Stimulated activated effector memory CD8-positive, alpha-beta T cell treated with anti-CD3 and anti-CD28 coated beads, Interleukin-12 subunit alpha, Interleukin-12 subunit beta, amount 100 ng/mL, for 72 hours (primary cell): ENCODE data around the gene RNF220.

Experiments
- ATAC-seq: fragments of 150-1000 bp; cut with Tn5 transposase; 2 replicates; pipeline ENCODE4 v1.10.0; 2021
- DNase-seq, 2 donors: peaks; one replicate each; pipeline ENCODE4 v3.0.0; 2021 to 2022; ENCODE audit warnings: low spot score in 2 of 2
- H3K27ac Mint-ChIP-seq: one replicate; pipeline ENCODE4 v1.8.0; 2022; ENCODE audit warnings: mild to moderate bottlenecking, mixed read lengths
- H3K36me3 Mint-ChIP-seq: one replicate; pipeline ENCODE4 v1.8.0; 2022; ENCODE audit warnings: mild to moderate bottlenecking, mixed read lengths
- H3K4me1 Mint-ChIP-seq: one replicate; pipeline ENCODE4 v1.8.0; 2022; ENCODE audit warnings: mixed read lengths
- H3K4me3 Mint-ChIP-seq: one replicate; pipeline ENCODE4 v1.8.0; 2022; ENCODE audit warnings: mild to moderate bottlenecking, mixed read lengths
- H3K9me3 Mint-ChIP-seq: one replicate; pipeline ENCODE4 v1.8.0; 2022; ENCODE audit warnings: mixed read lengths

The RNF220 gene

GRCh38 chr1:44648529-44649250 lies 243.6 kb downstream of the RNF220 start:
- no peak for ATAC-seq
- H3K36me3 Mint-ChIP-seq, result peaks cover 59% of the 10 kb centered on the region
- peak overlapping the region; percentile 84 for H3K27ac Mint-ChIP-seq
- peaks cover 6% of the 10 kb centered on the region for H3K4me1 Mint-ChIP-seq
- H3K9me3 Mint-ChIP-seq, result no peaks in the 10 kb centered on the region
- no peak for DNase-seq
- no peak overlapping the region for H3K4me3 Mint-ChIP-seq

DNA sequence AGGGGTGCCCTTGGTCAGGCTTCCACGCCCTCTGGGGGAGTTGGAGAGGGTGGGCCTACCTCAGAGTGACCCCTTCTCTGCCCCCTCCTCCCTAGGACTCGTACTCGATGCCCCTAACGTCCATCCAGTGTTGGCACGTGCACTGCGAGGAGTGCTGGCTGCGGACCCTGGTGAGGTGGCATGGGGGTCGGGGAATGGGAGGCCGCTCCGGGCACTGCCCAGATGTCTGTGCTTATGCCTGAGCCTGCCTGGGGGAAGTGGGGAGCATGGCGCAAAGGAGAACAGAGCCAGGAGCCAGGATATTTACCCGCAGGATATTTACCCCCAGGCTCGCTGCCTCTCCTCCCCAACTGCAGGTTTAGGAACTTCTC lies 244.7 kb downstream of the RNF220 start:
- no peak for ATAC-seq
- DNase-seq, result no peak
- no peaks in the 10 kb centered on the region for H3K9me3 Mint-ChIP-seq
- no peak overlapping the region for H3K27ac Mint-ChIP-seq
- peaks cover 6% of the 10 kb centered on the region for H3K4me1 Mint-ChIP-seq
- H3K4me3 Mint-ChIP-seq, result no peak overlapping the region
- H3K36me3 Mint-ChIP-seq, result peaks cover 49% of the 10 kb centered on the region

- no peak for ATAC-seq
- H3K36me3 Mint-ChIP-seq, result peaks cover 44% of the 10 kb centered on the region
Observed at GRCh38 chr1:44650159-44650831, 245.2 kb downstream of the RNF220 start.

GRCh38 chr1:44651069-44651468 lies 246.0 kb downstream of the RNF220 start:
- Mint-ChIP-seq H3K4me3 (no peak overlapping the region), H3K4me1 (peaks cover 6% of the 10 kb centered on the region), H3K27ac (peak overlapping the region; percentile 19), H3K9me3 (no peaks in the 10 kb centered on the region), H3K36me3 (peaks cover 37% of the 10 kb centered on the region)
- DNase-seq, result no peak
- no peak for ATAC-seq

More at GRCh38 chr1:44650159-44650831, 245.2 kb downstream of the RNF220 start:
- DNase-seq, result no peak
- no peak overlapping the region for H3K27ac Mint-ChIP-seq
- H3K4me1 Mint-ChIP-seq, result peaks cover 6% of the 10 kb centered on the region
- H3K4me3 Mint-ChIP-seq, result no peak overlapping the region
- no peaks in the 10 kb centered on the region for H3K9me3 Mint-ChIP-seq

DNA sequence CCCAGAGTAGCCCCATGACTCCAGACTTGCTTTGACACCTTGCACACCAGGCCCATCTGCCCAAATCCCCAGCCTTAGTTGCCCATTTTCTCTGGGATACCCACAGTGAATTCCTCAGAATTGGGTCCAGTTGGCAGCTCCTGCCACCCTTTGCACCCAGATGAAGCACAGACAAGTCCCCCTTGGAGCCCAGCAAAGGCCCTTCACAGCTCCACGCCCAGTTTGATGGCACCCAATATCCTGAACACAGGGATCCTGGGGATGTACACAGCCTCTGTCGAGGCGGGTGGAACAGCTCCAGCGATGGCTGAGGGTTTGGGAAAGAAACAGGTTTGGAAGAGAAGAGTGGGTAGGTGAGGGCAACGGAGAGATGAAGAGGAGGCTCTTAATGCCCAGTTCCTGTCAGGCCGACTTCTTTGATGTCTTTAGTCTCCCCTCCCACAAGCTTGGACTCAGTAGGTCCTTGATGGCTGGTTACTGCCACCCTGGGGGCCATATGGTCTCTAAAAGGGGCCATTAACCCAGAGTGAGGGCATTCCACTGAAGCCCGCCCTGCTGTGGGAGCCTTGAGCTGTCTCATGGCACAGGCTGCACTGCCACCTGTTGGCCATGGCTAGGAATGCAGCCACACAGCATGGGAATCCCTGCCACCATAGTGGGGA lies 247.5 kb downstream of the RNF220 start:
- Mint-ChIP-seq H3K27ac (peak overlapping the region; percentile 19), H3K4me1 (peaks cover 6% of the 10 kb centered on the region), H3K36me3 (peaks cover 25% of the 10 kb centered on the region), H3K9me3 (no peaks in the 10 kb centered on the region), H3K4me3 (no peak overlapping the region)
- peak; percentile 74 to 90 for DNase-seq
- ATAC-seq, result peak; percentile 89

DNA sequence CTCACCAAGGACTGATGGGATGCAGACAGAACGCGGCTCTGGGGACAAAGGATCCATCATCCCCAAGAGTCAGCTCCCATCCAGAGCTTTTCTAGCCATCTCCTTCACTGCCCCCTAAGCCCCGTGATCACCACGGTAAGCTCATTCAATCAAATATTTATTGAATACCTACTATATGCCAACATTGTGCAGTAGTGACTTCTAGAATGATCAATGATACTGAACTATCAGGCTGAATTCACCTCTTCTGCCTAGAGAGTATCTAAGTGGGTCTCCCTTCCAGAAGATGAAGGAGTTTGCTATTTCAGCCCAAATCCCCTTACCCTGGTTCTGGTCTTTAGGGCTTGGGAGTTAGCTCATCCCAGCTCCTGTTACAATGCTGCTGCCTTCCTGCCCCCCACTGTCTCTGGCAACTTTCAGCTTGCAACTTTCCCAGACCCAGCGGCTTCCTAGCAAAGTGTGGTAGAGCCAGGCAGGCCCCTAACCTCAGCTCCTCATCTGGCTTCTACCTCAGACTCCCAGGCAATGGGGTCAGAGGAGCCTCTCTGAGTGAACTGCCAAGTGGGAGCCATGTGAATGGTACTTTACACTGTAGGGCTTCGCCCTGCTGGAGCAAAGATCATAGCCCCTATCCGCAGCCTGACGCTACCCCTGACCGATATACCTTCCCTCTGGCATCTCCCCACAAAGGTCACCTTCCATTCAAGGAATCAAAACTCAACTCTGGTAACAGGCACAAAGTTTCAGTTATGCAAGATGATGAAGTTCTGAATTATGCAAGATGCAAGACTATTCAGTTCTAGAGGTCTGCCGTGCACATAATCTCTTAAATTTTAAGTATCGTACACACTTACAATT lies 248.3 kb downstream of the RNF220 start:
- no peak for DNase-seq
- H3K27ac Mint-ChIP-seq, result no peak overlapping the region
- no peak overlapping the region for H3K4me3 Mint-ChIP-seq
- peaks cover 18% of the 10 kb centered on the region for H3K36me3 Mint-ChIP-seq
- no peaks in the 10 kb centered on the region for H3K9me3 Mint-ChIP-seq
- ATAC-seq, result no peak
- peaks cover 6% of the 10 kb centered on the region for H3K4me1 Mint-ChIP-seq

DNA sequence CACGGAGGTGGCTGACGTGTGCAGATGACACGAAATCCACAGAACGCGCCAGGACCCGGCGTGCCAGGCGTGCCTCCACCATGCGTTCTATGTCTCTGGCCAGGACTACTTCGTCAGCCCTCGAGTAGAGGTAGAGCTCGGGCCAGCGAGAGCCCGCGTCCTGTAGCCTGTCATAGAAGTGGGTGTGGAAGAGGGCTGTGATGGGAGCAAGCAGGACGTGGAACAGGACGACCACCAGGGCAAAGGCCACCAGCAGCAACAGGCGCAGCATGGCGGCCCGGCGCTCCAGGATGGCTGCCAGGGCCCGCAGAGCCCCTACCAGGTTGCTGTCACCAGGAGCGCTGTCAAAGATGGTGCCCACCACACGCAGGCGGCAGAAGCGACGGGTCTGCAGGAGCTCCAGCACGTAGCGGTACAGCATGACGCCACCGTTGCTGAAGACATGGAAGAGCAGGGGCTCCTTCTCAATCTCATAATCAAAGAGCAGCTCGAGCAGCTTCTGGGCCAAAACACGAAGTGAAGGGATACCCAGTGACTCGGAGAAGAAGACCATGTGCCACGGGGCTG lies 249.6 kb downstream of the RNF220 start:
- DNase-seq, result no peak
- Mint-ChIP-seq H3K27ac (no peak overlapping the region), H3K4me1 (peaks cover 6% of the 10 kb centered on the region), H3K4me3 (no peak overlapping the region), H3K36me3 (peaks cover 6% of the 10 kb centered on the region), H3K9me3 (no peaks in the 10 kb centered on the region)
- no peak for ATAC-seq

- no peak overlapping the region for H3K4me3 Mint-ChIP-seq
- no peak for DNase-seq
- ATAC-seq, result no peak
- no peaks in the 10 kb centered on the region for H3K9me3 Mint-ChIP-seq
- peaks cover 6% of the 10 kb centered on the region for H3K36me3 Mint-ChIP-seq
- peak overlapping the region; percentile 49 for H3K27ac Mint-ChIP-seq
- peaks cover 6% of the 10 kb centered on the region for H3K4me1 Mint-ChIP-seq
Observed at GRCh38 chr1:44655609-44656008, 250.6 kb downstream of the RNF220 start.

DNA sequence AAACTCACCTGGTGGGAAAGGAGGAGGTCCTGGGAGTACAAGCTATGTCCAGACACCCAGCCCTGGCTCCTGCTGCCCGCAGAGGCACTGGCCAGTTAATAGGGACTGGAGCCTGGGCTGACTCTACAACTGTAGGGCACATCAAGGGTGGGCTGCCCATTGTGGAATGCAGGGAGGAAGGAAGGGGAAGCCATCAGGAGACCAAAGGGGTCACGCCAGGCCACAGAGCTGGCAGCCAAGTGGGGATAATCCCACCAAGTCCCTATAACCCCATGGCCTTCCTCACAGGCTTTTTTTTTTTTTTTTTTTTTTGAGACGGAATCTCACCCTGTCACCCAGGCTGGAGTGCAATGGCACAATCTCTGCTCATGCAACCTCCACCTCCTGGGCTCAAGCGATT lies 254.5 kb downstream of the RNF220 start:
- Mint-ChIP-seq H3K4me3 (no peak overlapping the region), H3K4me1 (peaks cover 8% of the 10 kb centered on the region), H3K27ac (no peak overlapping the region), H3K9me3 (no peaks in the 10 kb centered on the region), H3K36me3 (no peaks in the 10 kb centered on the region)
- DNase-seq (no peak), ATAC-seq (no peak)

- Mint-ChIP-seq H3K27ac (no peak overlapping the region), H3K9me3 (no peaks in the 10 kb centered on the region), H3K36me3 (no peaks in the 10 kb centered on the region), H3K4me1 (peaks cover 14% of the 10 kb centered on the region), H3K4me3 (no peak overlapping the region)
- no peak for DNase-seq
- no peak for ATAC-seq
Observed at GRCh38 chr1:44660176-44660575, 255.1 kb downstream of the RNF220 start.

- Mint-ChIP-seq H3K4me1 (peaks cover 16% of the 10 kb centered on the region), H3K4me3 (no peak overlapping the region), H3K9me3 (no peaks in the 10 kb centered on the region), H3K36me3 (no peaks in the 10 kb centered on the region), H3K27ac (no peak overlapping the region)
- ATAC-seq, result no peak
- DNase-seq, result no peak
Observed at GRCh38 chr1:44661781-44662682, 257.0 kb downstream of the RNF220 start.

- Mint-ChIP-seq H3K4me1 (peaks cover 16% of the 10 kb centered on the region), H3K9me3 (no peaks in the 10 kb centered on the region)
- ATAC-seq, result no peak
Observed at GRCh38 chr1:44662683-44663030, 257.6 kb downstream of the RNF220 start.

DNA sequence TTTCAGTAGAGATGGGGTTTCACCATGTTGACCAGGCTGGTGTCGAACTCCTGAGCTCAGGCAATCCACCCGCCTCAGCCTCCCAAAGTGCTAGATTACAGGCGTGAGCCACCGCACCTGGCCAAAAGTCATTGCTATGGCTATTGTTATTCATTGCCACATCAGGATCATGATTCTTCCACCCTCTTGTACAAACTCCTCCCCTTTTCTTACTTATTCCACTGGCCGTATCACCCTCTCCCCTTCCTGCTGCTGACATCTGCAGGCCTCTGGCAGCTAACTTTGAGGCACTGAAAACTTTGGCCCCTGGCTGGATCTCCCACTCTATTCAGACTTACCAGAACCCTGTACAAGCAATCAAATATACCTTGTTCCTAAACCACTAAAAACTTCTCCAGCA lies 258.4 kb downstream of the RNF220 start:
- Mint-ChIP-seq H3K4me3 (no peak overlapping the region), H3K27ac (peak overlapping the region; percentile 46), H3K36me3 (no peaks in the 10 kb centered on the region), H3K4me1 (peaks cover 16% of the 10 kb centered on the region), H3K9me3 (no peaks in the 10 kb centered on the region)
- DNase-seq (no peak), ATAC-seq (no peak)

More at GRCh38 chr1:44662683-44663030, 257.6 kb downstream of the RNF220 start:
- Mint-ChIP-seq H3K36me3 (no peaks in the 10 kb centered on the region), H3K4me3 (no peak overlapping the region), H3K27ac (no peak overlapping the region)
- DNase-seq, result no peak

DNA sequence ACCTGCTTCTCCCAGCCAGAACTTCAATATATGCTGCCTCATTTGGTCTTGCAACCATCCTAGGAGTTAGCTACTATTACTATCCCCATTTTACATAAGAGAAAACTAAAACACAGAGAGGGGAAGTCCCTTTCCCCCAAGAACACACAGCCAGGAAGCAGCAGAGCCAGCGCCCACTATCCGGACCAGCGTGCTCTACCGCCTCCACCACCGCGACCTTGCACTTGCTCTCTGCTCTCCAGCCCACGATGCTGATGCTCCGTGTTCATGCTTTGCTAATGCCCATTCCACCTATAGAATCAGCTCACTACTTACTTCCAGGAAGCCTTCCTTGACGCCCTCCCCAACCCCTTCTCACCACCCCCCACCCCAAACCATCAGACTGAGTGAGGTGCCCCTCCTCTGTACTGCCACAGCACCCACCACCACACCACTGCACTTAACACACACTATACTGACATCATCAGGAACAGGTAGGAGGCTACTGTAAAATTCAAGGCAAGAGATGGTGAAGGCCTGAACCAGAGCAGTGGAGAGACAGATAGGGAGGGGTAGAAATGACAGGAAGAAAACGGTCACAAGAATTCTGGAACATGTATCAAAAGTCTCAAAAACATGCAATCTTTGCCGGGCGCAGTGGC lies 259.8 kb downstream of the RNF220 start:
- peak; percentile 86 for ATAC-seq
- no peaks in the 10 kb centered on the region for H3K36me3 Mint-ChIP-seq
- peaks cover 16% of the 10 kb centered on the region for H3K4me1 Mint-ChIP-seq
- DNase-seq, result no peak
- no peak overlapping the region for H3K27ac Mint-ChIP-seq
- no peaks in the 10 kb centered on the region for H3K9me3 Mint-ChIP-seq
- peak overlapping the region; percentile 25 for H3K4me3 Mint-ChIP-seq
